GM18526 (cell line): ENCODE data around the gene MS4A6E.

Experiments
- POLR2A ChIP-seq: IDR thresholded peaks from 3 replicates; pipeline ENCODE4 v1.6.1; 2011; ENCODE audit not compliant: insufficient read length; ENCODE audit errors: extremely low read depth

The MS4A6E gene

DNA sequence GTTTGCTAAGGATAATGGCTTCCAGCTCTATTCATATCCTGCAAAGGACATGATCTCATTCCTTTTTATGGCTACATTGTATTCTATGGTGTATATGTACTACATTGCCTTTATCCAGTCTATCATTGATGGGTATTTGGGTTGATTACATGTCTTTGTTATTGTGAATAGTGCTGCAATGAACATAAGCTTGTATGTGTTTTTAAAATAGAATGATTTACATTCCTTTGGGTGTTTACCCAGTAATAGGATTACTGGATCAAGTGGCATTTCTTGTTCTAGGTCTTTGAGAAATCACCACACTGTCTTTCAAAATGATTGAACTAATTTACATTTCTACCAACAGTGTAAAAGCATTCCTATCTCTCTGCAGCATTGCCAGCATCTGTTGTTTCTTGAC lies 6.0 kb upstream of the MS4A6E start:
- no peak for TF ChIP-seq POLR2A

DNA sequence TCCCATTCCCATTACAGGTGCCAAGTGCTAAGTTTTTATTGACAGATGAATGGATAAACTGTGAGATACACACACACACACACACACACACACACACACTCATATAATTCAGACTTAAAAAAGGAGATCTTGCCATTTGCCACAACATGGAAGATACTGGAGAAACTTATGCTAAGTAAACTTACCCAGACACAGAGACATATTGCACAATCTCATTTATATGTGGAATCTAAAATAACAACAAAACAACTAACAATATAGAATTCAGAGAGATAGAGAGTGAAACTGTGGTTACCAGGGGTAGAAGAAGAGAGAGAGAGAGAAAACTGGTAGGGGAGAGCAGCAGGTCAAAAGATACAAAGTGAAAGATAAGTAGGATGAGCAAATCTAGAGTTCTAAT lies 1.4 kb downstream of the MS4A6E start:
- no peak for TF ChIP-seq POLR2A

DNA sequence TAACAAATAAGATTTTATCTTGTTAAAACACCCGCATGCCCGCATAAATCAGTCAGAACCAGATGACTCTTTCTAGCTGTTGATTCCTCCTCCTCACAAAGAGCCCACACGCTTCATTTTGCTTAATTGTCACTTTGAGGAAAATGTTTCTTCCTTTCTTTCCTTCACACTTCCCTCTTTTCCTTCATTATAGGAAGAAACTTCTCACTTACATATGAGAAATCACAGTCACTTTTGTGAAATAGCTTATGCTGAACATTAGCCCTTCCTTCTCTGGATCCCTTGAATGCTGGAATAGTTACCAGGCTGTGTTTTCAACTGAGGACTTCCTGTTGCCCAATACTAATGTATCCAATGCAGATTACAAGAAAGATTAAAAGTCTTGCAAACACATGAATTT lies 5.8 kb downstream of the MS4A6E start:
- TF ChIP-seq POLR2A: no peak

DNA sequence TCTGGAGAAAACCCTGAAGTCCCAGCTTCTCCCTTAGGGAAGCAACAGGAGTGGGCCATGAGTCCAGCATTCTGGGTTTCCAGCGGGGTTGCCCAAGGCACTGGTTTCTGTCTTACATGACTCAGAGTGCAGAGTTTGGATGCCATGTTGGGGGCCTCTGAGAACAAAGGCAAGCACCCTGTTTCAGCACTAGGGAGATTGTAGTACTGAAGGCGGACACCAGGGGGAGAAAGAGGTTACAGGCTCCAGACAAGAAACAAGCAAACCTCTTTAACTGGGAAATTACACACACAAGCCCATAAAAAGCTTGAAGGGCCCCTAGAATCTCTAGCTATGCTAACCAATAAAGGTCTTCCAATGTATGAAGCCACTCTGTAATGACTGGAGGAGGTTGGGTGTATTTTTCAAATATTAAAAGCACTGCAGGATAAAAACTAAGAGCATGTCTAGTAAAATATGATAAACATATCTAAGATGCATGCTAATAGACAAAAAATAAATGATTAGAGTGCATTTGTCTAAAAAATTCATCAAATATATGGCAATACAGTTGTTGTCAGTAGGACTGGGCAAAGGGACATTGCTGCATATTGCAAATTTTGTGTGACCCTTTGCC lies 7.1 kb downstream of the MS4A6E start:
- TF ChIP-seq POLR2A: no peak

DNA sequence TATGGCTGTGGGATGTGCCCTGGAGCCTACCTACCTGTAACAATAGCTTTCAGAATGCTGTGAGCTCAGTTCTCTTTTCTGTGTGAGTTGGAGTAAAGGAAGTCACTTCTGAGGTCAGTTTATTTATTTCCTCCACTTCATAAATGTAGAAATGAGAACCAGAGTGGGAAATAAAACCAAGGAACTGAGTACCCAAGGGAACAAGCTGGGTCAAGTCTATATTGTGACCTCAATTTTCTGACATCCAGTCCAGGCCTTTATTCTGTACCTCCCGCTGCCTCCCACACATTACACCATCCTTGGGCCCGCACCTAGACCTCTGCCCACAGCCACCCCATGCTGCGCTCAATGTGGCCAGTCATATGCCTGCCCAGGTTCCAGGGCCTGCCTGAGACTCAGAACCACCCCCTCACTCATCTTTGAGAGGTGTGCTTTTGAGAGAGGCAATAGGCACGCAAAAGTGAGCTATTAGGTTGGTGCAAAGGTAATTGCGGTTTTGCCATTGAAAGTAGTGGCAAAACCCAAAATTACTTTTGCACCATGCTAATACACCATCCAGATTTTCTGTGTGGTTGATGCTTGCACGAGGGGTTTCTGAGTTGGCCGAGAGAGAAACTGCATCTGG lies 9.8 kb downstream of the MS4A6E start:
- TF ChIP-seq POLR2A: no peak

DNA sequence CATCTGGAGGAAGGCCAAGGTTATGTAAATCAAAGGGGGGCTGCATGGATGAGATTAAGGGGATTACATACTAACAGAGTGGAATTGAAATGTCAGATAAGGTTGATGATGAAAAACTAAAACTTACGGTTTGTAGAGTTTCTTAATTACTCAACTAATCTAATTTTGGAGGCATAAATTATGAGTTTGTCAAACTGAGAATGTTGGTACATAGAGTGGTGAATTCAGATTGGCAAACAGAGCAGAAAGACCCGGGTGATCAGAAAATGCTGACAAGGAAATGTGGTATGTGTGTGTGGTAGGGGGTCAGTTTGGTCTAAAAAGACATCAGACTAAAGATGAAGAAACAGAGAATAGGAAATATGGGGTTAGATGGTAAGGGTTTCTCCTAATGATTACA lies 11.0 kb downstream of the MS4A6E start:
- no peak for TF ChIP-seq POLR2A

DNA sequence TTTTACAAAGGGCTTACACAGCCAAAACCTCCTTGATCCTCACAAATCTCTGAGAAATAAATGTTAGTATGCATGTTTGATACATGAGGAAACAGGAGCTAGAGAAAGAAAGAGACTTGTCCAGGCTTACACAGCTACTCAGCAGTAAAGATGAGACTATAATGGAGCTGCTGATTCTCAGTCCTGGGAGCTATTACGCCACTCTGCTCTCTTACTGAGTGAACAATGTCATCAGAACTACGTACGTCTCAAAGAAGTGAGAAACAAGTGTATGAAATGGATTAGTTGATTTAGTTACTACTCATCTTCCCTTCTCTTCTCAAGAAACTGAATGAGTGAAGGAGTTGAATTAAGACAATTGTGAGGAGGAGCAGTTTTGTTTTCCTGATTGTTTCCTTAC lies 12.3 kb downstream of the MS4A6E start:
- no peak for TF ChIP-seq POLR2A

DNA sequence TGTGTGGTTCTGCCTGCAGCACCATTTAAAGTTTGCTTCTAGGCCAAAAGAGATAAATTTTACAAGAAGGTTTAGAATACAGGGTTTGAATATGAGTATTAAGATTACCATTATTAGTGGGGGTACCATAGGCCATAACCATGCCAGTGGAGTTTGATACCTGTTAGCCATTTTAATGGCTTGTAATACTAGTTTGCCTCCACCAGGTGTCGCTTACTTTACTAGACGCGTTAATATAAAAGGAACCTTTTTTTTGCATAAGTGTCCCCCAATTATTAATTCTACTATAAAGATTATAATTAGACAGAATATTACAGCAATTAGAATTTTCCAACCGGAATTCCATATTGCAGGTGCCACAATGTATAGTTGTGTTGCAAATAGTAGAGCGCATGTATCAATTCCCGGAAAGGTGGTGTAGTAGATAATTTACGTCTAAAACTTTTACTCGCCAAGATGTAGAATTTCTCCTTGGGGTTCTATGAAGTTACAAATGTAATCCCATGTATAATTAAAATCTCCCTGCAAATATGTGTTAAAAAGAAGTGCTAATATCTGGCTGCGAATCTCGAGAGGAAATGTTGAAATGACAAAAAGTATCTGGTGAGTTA lies 16.1 kb downstream of the MS4A6E start:
- TF ChIP-seq POLR2A: no peak

DNA sequence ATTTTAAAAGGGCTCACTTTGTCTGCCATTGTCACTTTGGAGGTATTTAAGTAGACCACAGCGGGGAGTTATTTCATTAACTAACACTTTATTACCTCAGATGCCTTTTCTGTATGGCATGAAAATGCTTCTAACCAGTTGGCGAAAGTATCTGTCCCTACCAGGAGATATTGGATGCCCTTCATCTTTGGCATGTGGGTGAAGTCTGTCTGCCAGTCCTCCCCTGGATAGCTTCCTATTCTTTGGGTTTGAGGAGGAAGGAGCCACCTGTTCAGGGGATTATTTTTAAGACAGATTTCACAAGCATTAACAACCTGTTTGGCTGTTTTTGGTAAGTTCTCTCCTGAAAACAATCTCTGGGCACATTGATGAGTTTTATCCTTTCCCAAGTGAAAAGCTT lies 17.1 kb downstream of the MS4A6E start:
- TF ChIP-seq POLR2A: no peak

DNA sequence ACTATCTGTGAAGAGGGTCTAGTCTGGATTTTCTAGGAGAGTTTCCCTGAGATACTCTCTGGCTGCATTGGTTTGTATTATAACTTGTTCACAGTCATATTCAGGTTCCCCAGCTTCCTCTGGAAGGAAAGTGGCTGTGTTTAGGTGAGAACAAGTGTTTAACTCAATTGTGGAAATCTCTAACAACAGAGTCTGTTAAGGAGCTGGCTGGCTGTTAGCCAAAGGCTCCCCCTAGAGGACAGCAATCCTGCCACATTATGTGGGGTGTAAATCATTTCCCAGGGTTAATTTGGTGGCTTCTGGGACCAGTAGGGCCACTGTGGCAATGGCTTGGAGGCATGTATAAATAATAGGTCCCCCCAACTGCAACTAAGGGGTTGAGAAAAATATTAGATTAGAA lies 18.4 kb downstream of the MS4A6E start:
- TF ChIP-seq POLR2A: no peak

DNA sequence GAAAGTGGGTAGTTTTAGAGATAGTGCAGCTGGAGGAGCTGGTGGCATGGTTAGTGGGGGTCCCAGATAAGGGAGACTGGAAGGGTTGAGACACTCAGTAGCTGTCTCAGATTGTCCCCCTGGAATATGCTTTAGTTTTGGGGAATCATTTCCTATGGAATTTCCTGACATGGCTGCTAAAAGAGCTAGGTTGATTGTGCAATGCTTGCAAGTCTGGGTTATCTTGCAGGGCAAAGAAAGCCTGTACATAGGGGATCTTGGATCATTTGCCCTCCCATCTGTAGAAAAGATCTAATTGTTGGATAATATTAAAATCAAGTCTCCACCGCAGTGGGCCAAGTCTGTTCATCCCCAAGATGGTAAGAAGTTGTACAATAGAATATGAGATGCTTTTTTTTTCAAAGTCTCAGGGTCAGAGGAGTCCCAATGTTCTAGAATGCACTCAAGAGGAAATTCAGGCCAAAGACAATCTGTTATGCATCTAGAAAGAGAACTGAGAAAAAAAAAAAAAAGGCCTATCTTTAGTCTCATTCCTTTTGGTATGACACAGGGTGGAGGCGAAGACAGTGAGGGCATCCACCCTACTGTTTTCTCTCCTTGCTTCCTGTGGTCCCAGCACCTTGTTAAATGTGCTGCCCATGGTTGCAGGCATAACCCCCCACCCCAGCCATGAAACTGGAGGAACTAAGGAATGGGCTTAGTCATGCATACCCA lies 20.2 kb downstream of the MS4A6E start:
- no peak for TF ChIP-seq POLR2A

DNA sequence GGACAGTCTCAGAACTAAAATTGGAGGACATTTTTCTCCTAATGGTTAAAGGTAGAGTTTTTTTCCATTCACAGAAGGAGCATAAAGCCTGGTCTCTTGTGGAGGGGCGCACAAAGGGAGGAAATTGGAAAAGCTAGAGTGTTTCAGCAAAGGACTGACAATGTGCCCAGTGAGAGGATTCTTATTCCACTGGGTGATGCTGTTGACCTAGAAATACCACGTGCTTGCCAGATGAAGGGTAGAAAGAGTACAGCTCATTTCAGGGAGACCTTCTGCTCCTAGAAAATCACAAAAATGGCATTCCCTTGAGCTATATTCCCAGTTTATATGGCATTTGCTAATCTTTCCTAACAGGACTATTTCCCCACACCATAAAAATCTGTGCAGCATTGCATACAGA lies 21.1 kb downstream of the MS4A6E start:
- TF ChIP-seq POLR2A: no peak

DNA sequence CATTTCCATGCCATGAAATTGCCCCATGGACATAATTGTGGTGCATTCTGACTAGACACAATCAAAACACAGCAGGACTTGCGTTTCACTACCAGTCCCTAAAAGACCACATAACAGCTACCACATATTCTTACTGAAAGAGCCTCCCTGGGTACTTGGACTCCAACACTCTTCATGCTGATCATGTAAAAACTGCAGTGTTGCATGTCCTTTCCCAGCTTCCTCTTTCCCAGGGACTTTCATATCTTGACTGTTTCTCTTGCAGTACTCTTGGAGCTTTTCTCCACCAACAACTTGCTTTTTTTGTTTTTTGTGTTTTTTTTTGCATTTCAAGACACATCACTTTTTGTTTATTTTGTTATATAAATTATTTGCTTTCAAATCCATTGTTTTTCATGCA lies 22.9 kb downstream of the MS4A6E start:
- no peak for TF ChIP-seq POLR2A

DNA sequence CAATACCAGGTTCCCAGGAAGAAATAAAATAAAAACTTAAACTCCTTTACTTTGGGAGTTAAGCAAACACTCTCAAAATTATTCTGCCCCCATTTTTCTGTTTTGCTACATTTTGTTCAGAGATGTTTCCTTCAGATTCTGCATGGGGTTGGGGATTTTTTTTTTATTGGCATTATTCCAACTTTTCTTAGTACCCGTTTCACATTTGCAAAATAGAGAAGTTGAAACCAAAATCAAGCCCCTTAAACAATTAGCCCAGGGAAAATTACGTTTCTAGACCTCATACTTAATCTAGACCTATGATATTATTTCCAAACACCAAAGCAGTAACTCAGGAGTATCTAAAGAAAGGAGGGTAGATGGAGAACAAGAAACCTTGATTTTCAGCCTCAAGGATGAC lies 30.7 kb downstream of the MS4A6E start:
- no peak for TF ChIP-seq POLR2A

DNA sequence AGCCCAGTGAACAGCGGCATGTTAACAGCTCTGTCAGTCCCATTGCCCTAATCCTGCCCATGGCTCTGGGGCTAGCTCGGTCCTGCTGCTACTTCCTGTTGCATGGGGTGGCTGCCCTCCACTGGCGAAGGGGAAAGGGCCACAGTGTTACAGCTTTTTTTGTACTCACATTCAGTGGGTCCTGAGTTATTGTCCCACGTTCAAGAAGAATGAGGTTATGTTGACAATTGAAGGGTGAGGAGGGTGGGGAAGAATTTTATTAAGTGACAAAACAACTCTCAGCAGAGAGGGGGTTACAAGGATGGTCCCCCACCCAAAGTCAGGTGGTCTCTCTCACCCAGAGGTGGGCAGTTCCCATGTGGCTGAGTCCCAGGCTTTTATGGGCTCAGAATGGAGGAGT lies 33.6 kb downstream of the MS4A6E start:
- no peak for TF ChIP-seq POLR2A

DNA sequence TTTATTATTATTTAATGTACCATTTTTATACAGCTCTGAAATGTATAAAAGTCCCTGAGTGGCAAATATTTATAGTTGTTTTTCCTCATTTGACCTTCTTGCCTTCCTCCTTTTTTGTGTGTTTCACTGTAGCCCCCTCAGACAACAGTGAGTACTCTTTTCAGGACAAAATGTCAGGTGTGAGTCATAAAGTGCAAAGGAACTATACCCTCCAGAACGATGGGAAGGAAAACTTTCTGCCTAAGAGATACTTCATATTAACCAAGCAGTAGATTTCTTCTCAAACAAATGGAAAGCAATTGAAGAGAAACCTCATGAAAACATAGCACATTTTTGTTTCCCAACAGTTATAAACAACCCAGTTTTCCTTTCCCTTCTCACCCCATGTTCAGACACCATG lies 35.2 kb downstream of the MS4A6E start:
- no peak for TF ChIP-seq POLR2A
